A549 (cell line): ENCODE measurements around the gene ANKRD28. TPM values are rescaled to one million over a fixed set of nuclear protein-coding genes. Genes with fewer than 3 reads are reported as not detected.

ENCODE experiments used
- ATAC-seq, 2 experiments: fragments of 200-7000 bp in 1 of 2; fragments of >200 bp in 1 of 2; cut with Nextera tagmentation in 1 of 2; cut with Tn5 transposase in 1 of 2; 3 replicates each; pipeline versions ENCODE4 v1.8.0 to v1.9.1; 2018 to 2020; ENCODE audit warnings: mild to moderate bottlenecking in 1 of 2, moderate library complexity in 1 of 2
- CTCF ChIA-PET: fragments of 300-600 bp; sonication (Branson Sonifier 250); formaldehyde crosslinking; extraction: SDS; loops from one replicate; lab custom pipeline; 2021; ENCODE audit warnings: antibody characterized with exemption, inconsistent platforms; lab: Yijun Ruan, JAX
- POLR2A ChIA-PET: fragments of 350-600 bp; formaldehyde crosslinking; extraction: SDS; loops from one replicate; lab custom pipeline; 2021; ENCODE audit warnings: antibody characterized with exemption, inconsistent platforms; lab: Yijun Ruan, JAX
- DNase-seq, 2 experiments: peaks; one replicate each; pipeline versions ENCODE4 v3.0.0 to v3.0.0-alpha.2; 2011 to 2016; ENCODE audit warnings: low read depth in 1 of 2, low spot score in 1 of 2
- FAIRE-seq: peaks from 2 replicates; lab custom pipeline; 2011; peaks lifted over from hg19 to GRCh38; lab: Jason Lieb, UNC
- H3K27ac ChIP-seq, 2 experiments: fragments of >200 bp; sonication (Bioruptor Twin); formaldehyde crosslinking; 3 replicates each; pipeline ENCODE4 v1.5.1; 2016 to 2017
- H3K4me1 ChIP-seq: fragments of >200 bp; sonication (Bioruptor Twin); formaldehyde crosslinking; 3 replicates; pipeline ENCODE4 v1.6.1; 2016
- H3K4me2 ChIP-seq: fragments of >200 bp; sonication (Bioruptor Twin); formaldehyde crosslinking; 3 replicates; pipeline ENCODE4 v1.6.1; 2016
- H3K4me3 ChIP-seq: fragments of >200 bp; sonication (Bioruptor Twin); formaldehyde crosslinking; 3 replicates; pipeline ENCODE4 v1.5.1; 2016
- H3K9me3 ChIP-seq: fragments of >200 bp; sonication (Bioruptor Twin); formaldehyde crosslinking; 3 replicates; pipeline ENCODE4 v1.6.1; 2016
- BCL3 ChIP-seq: fragments of >200 bp; sonication (Bioruptor Twin); formaldehyde crosslinking; IDR thresholded peaks from 3 replicates; pipeline ENCODE4 v1.6.1; 2016
- CHD2 ChIP-seq: fragments of 150-350 bp; IDR thresholded peaks from 2 replicates; pipeline ENCODE4 v1.6.1; 2014; ENCODE audit warnings: low read length; ENCODE audit not compliant: partially characterized antibody
- CTCF ChIP-seq: fragments of >200 bp; sonication (Bioruptor Twin); formaldehyde crosslinking; IDR thresholded peaks from 3 replicates; pipeline ENCODE4 v1.5.1; 2016
- HES2 ChIP-seq: fragments of >200 bp; sonication (Bioruptor Twin); formaldehyde crosslinking; IDR thresholded peaks from 2 replicates; pipeline ENCODE4 v1.6.1; 2016
- MAX ChIP-seq: IDR thresholded peaks from 2 replicates; pipeline ENCODE4 v1.6.1; 2012
- MYC ChIP-seq: IDR thresholded peaks from 2 replicates; pipeline ENCODE4 v1.6.1; 2012; ENCODE audit warnings: mild to moderate bottlenecking, inconsistent platforms, low read length, improper control_type of control experiment, borderline replicate concordance
- POLR2A ChIP-seq: IDR thresholded peaks from 2 replicates; pipeline ENCODE4 v1.6.1; 2012; ENCODE audit warnings: mild to moderate bottlenecking, low read length
- RAD21 ChIP-seq, 2 experiments: fragments of >200 bp in 1 of 2; sonication (Bioruptor Twin) in 1 of 2; formaldehyde crosslinking in 1 of 2; IDR thresholded peaks in 1 of 2; conservative IDR thresholded peaks in 1 of 2; 2 replicates in 1 of 2; 3 replicates in 1 of 2; pipeline ENCODE4 v1.6.1; 2012 to 2018; ENCODE audit warnings: inconsistent platforms in 1 of 2
- REST ChIP-seq: fragments of 200-600 bp; sonication (generic); IDR thresholded peaks from 2 replicates; pipeline ENCODE4 v1.6.1; 2016; ENCODE audit warnings: antibody characterized with exemption, mild to moderate bottlenecking, moderate library complexity
- RFX5 ChIP-seq: fragments of 450-650 bp; IDR thresholded peaks from 2 replicates; pipeline ENCODE4 v1.7.1; 2014; ENCODE audit warnings: antibody characterized with exemption, mild to moderate bottlenecking, moderate library complexity
- RNF2 ChIP-seq: fragments of 200-600 bp; sonication (generic); IDR thresholded peaks from 2 replicates; pipeline ENCODE4 v1.6.1; 2016; ENCODE audit warnings: low read depth, mild to moderate bottlenecking, antibody characterized with exemption, moderate library complexity, borderline replicate concordance
- SMC3 ChIP-seq: fragments of >200 bp; sonication (Bioruptor Twin); formaldehyde crosslinking; IDR thresholded peaks from 3 replicates; pipeline ENCODE4 v1.6.1; 2018; ENCODE audit warnings: inconsistent platforms
- SREBF2 ChIP-seq: fragments of 450-650 bp; IDR thresholded peaks from 2 replicates; pipeline ENCODE4 v1.6.1; 2014; ENCODE audit warnings: mild to moderate bottlenecking, moderate library complexity
- TFCP2L1 ChIP-seq: fragments of 250-450 bp; sonication (Bioruptor Pico); IDR thresholded peaks from 2 replicates; pipeline ENCODE4 v1.5.0; 2021; ENCODE audit warnings: mild to moderate bottlenecking
- TP53 ChIP-seq: fragments of 250-450 bp; sonication (Bioruptor Pico); IDR thresholded peaks from 2 replicates; pipeline ENCODE4 v1.5.0; 2021; ENCODE audit warnings: mild to moderate bottlenecking, moderate library complexity
- ZC3H11A ChIP-seq: fragments of 450-650 bp; IDR thresholded peaks from 2 replicates; pipeline ENCODE4 v1.6.1; 2014; ENCODE audit warnings: antibody characterized with exemption, mild to moderate bottlenecking
- ZFP36 ChIP-seq: fragments of 450-650 bp; IDR thresholded peaks from 2 replicates; pipeline ENCODE4 v1.6.1; 2014; ENCODE audit warnings: borderline replicate concordance; ENCODE audit not compliant: partially characterized antibody
- WGBS: methylation state at CpG from one replicate; pipeline ENCODE4 v1.1.6; 2017; ENCODE audit errors: missing lambda C conversion rate; 5-methylcytosine and 5-hydroxymethylcytosine counted together
- polyA plus RNA-seq, 4 experiments: library from polyadenylated mRNA; depleted of rRNA in 3 of 4; stranded (reverse); fragments of >200 nt; fragmentation: RNase III in 1 of 4; extraction: RNeasy Plus Mini Kit Qiagen cat#74134 plus additional on column Dnase treatment in 1 of 4; gene quantifications; 2 replicates in 3 of 4; 3 replicates in 1 of 4; pipeline ENCODE4 v1.2.3, GENCODE V29; 2011 to 2017

ANKRD28 gene
- polyA plus RNA-seq, 2 of the 4 experiments (the other 2 are of a cell fraction), result 29.9 to 72.0 TPM

DNA sequence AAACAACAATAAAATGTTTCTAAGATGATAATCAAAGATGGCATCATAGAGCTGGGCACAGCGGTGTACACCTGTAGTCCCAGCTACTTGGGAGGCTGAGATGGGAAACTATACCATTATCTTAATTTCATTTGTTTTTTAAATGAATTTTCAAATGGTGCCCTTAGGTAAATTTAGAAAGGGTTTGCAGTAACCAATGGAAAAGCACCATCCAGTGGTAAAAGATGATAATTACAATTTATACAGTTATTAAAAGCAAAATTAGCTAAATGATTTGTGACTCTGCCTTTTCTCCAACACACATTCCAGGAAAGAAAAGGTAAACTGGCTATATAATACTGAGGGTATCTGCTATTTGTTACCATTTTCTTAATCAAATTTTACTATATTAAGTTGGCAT is 14.4 kb upstream of the ANKRD28 start:
- H3K4me1 ChIP-seq, result peaks cover 25% of the 10 kb centered on the region; the same call in 2 of the 3 replicates
- peak overlapping the region; percentile 48 to 72; a peak in 5 of 6 replicates for H3K27ac ChIP-seq
- H3K9me3 ChIP-seq, result no peaks in the 10 kb centered on the region
- ChIA-PET POLR2A (interaction anchor here (1.0 kb wide), 1 partner anchor 210 kb away, joined by 6 read pairs; the partner anchor contains the start of genes BTD and HACL1), CTCF (interaction anchor here (0.6 to 4.1 kb wide), 38 partner anchors 10 to 612 kb away, joined by 3 to 59 read pairs (median 4); partner anchors contain the start of genes ANKRD28, BTD and HACL1)
- peak in 1 of 2 experiments; percentile 37 for DNase-seq
- no peak overlapping the region for H3K4me2 ChIP-seq
- no peak overlapping the region for H3K4me3 ChIP-seq
- TF ChIP-seq RAD21 (conservative IDR thresholded peaks at IDR 0.05 in 1 of 2, IDR thresholded peaks at IDR 0.05 in 1 of 2) (peak; percentile 88 to 90), SMC3 (peak; percentile 84), RNF2 (no peak), POLR2A (no peak), CTCF (peak; percentile 82)
- TF ChIP-seq, all 56 proteins: peak for 3
- FAIRE-seq (no peak), ATAC-seq (no peak)
- WGBS, result 66% methylated on average over 1 of the region's 1 CpG

- CTCF ChIA-PET, result interaction anchor here (0.6 to 4.1 kb wide), 7 partner anchors 30 to 870 kb away, joined by 3 to 59 read pairs (median 4); no protein-coding TSS in a partner anchor
- Histone ChIP-seq H3K27ac (peak overlapping the region; percentile 25 to 47; a peak in 2 of 6 replicates), H3K4me1 (peaks cover 19% of the 10 kb centered on the region; the same call in 2 of the 3 replicates), H3K9me3 (no peaks in the 10 kb centered on the region), H3K4me2 (no peak overlapping the region)
- FAIRE-seq (peak; percentile 73), ATAC-seq (no peak)
- TF ChIP-seq MYC (no peak), SMC3 (no peak), CTCF (no peak), RNF2 (no peak), MAX (no peak), HES2 (no peak), CHD2 (no peak), ZC3H11A (no peak), TFCP2L1 (CRISPR knock-in tag) (no peak), TP53 (no peak), POLR2A (no peak), ZFP36 (no peak), SREBF2 (no peak), REST (no peak), BCL3 (no peak), RFX5 (no peak)
- TF ChIP-seq, all 56 proteins: peak for 0
- POLR2A ChIA-PET, result no interaction called here
- DNase-seq, result no peak
- H3K4me3 ChIP-seq, result no peak overlapping the region
Measured at GRCh38 chr3:15810702-15811101, 12.9 kb upstream of the ANKRD28 start.
